Measurements from ENCODE around the gene DHX8.

DNA sequence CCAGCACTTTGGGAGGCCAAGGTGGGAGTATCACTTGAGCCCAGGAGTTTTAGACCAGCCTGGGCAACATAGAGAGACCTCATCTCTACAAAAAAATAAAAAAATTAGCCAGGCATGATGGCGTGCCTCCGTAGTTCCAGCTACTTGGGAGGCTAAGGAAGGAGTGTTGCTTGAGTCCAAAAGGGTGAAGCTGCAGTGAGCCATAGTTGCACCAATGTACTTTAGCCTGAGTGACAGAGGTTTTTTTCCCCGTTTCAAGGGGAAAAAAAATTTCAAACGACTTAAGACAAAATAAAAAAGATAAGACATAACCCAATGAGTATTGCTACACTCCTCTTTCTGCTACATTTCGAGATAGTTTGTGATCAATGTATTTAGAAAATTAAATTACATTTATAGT lies 6.8 kb downstream of the DHX8 start:
- TF ChIP-seq, protein P1, sequence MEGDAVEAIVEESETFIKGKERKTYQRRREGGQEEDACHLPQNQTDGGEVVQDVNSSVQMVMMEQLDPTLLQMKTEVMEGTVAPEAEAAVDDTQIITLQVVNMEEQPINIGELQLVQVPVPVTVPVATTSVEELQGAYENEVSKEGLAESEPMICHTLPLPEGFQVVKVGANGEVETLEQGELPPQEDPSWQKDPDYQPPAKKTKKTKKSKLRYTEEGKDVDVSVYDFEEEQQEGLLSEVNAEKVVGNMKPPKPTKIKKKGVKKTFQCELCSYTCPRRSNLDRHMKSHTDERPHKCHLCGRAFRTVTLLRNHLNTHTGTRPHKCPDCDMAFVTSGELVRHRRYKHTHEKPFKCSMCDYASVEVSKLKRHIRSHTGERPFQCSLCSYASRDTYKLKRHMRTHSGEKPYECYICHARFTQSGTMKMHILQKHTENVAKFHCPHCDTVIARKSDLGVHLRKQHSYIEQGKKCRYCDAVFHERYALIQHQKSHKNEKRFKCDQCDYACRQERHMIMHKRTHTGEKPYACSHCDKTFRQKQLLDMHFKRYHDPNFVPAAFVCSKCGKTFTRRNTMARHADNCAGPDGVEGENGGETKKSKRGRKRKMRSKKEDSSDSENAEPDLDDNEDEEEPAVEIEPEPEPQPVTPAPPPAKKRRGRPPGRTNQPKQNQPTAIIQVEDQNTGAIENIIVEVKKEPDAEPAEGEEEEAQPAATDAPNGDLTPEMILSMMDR (IDR thresholded peaks at IDR 0.05; ENCODE audit: low read depth, low read length, poor library complexity, severe bottlenecking): no peak
- TF ChIP-seq EZH2phosphoT487 (IDR thresholded peaks at IDR 0.05; ENCODE audit: borderline replicate concordance, low read length): no peak
